M059J (cell line): ENCODE results near the gene PLA2G4D. TPM values are rescaled to one million over a fixed set of nuclear protein-coding genes. Genes with fewer than 3 reads are reported as not detected.
A peak's percentile ranks its signal among the peaks of the same experiment; 100 is the strongest.

Experiments
- DNase-seq: peaks from one replicate; pipeline ENCODE4 v3.0.0-alpha.2; 2012; ENCODE audit warnings: low read depth
- total RNA-seq: library from RNA; depleted of rRNA; stranded (reverse); fragments of >200 nt; shearing (Covaris generic); gene quantifications from 2 replicates; pipeline ENCODE4 v1.2.3, GENCODE V29; 2014; rRNA removed

The PLA2G4D gene, protein sequence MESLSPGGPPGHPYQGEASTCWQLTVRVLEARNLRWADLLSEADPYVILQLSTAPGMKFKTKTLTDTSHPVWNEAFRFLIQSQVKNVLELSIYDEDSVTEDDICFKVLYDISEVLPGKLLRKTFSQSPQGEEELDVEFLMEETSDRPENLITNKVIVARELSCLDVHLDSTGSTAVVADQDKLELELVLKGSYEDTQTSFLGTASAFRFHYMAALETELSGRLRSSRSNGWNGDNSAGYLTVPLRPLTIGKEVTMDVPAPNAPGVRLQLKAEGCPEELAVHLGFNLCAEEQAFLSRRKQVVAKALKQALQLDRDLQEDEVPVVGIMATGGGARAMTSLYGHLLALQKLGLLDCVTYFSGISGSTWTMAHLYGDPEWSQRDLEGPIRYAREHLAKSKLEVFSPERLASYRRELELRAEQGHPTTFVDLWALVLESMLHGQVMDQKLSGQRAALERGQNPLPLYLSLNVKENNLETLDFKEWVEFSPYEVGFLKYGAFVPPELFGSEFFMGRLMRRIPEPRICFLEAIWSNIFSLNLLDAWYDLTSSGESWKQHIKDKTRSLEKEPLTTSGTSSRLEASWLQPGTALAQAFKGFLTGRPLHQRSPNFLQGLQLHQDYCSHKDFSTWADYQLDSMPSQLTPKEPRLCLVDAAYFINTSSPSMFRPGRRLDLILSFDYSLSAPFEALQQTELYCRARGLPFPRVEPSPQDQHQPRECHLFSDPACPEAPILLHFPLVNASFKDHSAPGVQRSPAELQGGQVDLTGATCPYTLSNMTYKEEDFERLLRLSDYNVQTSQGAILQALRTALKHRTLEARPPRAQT
- total RNA-seq = 0.10 and 0.52 TPM in 2 replicates

DNA sequence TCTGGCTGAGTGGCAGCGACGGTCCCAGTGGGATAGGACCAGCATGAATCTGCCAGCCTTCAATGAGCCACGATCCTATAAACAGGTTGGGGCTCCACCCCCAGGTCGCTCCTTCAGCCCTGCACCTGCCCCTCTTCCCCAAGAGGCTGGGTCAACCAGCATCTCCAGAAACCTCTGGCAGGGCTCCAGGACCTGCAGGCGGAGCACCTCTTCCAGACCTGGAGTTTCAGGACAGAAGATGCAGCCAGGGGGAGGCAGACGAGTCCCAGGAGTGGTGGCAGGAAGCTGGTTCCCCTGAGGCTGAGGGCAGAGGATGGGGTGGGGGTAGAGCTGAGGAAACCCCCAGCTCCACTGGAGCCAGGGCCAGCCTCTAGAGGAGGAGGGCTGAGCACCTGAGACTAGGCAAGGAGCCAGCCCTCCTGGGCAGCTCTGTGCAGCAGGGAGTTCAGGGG lies at the start of gene PLA2G4D:
Gene PLA2G4D, minus strand, starts transcription at position 51 of the 452 bp plus-strand sequence. CDS start 103 bp downstream, outside the sequence.
- DNase-seq = no peak

DNA sequence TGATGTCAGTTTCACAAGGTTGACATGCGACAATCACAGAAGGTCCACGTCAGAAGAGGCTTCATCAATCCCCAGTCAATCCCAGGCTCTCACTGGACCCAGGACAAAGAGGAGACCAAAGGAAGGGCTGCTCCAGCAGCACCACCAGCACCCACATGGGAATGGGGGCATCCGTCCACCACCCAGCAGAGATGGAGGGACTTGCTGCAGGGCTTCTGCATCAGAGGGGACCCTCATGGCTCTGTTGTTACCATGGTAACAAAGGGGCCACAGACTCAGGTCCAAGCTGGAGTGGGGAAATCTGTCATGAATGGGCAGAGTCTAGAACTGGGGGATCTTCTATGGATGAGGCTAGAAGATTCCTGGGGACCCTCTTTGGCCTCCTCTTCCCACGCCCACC lies 49.0 kb upstream of the PLA2G4D start:
- DNase-seq = no peak

DNA sequence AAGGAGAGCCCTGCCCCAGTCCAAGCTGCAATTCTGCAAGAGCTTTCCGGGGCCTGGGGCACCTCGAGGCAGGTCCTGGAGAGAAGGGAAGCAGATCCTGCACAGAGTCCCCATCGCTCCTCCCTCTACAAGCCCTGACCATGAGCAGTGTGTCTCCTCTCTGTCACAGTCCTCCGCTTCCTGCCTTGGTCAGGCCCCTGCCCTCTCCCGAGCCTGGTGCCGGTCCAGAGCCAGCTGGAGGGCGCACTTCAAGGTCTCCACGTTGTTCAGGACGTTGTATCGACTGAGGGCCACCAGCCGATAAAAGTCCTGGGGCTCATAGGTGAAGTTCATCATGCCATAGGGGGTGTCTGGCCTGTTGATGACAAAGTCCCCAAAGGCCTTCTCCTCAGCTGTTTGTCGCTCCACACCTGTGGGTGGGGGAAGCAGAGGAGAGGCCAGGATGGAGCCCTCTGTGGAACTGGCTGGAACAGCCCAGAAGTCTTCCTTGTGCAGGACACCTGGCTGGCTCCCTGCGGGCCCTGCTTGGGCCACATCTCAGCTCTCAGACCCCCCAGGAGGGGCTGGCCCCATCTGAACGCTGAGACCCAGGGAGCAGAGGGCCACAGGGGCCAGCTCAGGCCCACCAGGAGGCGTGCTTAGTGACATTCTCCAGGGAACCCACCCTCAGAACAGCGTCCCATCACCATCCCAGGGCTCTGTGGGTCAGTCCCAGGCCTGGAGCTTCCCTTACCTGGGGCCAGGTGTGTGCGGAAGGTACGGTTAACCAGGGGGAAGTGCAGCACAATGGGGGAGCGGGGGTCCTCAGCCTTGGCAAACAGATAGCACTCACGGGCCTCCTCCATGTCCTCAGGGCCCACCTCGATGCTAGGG lies 47.7 kb upstream of the PLA2G4D start:
- DNase-seq = no peak

DNA sequence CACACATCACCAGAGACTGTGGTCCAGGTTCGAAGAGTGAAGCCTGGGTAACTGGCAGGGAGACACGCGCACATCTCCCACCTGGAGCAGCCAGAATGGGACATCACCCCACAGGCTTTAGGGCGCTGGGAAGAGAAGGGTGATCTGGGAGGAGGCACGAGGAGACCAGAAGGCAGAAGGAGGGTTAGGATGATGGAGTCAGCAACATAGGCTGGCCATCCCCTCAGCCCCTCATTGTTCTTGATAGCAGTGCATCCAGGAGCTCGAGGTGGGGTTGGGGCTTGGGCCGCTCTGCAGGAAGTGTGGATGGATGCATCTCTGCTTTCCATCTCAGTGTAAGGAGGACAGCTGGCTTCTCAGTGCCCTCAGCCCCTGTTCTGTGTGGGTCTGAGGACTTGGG lies 46.9 kb upstream of the PLA2G4D start:
- no peak for DNase-seq

DNA sequence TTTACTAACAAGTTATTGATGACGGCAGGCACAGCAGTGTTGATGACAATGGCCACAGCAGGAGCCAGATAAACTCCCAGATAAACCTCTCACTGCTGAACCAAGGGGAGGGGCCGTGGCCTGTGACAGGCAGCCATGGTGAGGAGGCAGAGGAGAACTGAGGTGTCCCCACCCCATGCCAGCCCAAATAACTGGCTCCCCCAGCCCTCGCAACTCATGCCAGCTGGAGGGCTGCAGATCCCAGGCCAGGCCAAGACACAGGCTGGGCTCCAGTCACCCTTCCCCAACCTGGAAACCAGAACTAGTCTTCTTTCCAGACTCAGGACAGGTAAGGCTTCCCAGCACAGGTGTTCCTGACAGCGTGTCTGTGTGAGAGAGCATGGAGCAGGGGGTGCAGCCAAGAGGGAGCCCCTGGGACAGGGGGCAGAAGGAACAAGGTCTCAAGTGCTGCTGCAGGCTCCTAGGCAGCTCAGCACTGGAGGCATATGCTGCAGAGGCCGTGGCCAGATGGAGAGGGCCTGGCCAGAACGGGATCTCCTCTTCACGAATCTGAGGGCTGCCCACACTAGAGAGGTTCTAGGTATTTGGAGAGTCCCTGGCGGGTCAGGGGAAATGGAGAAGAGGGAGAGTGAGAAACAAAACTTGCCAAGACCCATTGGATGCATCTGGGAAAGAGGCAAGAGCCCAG lies 46.2 kb upstream of the PLA2G4D start:
- no peak for DNase-seq

DNA sequence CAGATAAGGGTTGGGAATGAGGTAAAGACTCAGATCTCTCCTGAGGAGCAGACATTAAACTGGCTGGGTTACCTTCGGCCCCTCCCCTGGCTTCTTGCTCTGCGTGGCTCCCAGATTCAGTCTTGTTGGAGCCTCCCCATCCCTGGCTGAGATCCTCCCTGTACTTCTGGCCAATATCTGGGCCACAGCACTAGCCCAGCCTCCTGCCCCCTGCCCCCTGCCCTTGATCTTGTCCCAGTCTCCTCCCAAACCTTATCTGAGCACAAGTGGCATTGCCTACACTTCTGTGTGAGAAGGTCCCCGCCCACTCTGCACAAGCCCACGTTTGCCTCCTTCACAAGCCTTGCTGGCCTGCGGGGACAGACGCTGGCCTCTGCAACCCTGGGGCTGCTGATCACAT lies 45.2 kb upstream of the PLA2G4D start:
- DNase-seq = no peak

DNA sequence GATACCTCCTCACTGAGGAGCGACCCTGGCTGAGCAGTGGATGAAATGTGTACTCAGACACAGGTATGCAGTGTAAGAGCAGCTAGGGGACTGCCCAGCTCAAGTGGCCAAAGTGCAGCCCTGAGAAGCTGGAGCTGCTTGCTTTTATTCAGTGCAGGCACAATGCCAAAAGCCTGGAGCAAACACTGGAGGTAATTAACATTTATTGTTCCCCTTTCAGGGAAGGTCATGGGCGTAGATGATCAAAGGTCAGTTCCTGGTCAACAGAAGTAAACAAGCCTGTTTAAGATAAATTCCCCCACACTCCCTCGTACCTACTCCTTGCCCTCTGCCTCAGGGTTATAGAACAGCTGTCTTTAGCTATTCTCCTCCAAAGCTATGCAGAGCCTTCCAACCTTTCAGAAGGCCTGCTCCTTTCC lies 44.6 kb upstream of the PLA2G4D start:
- no peak for DNase-seq

DNA sequence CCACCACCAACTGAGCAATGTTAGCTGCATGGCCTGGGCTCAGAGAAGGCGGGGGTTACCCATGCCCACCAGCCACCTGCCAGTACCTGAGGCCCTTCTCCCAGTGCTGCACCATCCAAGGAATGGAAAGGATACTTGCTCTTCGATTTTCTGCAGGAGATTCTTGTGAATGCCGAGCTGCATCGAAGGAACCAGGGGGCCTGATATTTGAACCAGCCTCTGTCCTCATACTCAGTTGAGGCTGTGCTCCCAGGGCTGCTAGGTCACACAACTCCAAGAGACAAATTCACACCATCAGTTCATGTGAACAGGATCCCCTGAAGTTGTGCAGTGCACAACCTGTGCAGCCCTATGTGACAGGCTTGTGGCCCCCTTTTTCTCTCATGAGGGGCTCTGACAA lies 44.0 kb upstream of the PLA2G4D start:
- DNase-seq = no peak

DNA sequence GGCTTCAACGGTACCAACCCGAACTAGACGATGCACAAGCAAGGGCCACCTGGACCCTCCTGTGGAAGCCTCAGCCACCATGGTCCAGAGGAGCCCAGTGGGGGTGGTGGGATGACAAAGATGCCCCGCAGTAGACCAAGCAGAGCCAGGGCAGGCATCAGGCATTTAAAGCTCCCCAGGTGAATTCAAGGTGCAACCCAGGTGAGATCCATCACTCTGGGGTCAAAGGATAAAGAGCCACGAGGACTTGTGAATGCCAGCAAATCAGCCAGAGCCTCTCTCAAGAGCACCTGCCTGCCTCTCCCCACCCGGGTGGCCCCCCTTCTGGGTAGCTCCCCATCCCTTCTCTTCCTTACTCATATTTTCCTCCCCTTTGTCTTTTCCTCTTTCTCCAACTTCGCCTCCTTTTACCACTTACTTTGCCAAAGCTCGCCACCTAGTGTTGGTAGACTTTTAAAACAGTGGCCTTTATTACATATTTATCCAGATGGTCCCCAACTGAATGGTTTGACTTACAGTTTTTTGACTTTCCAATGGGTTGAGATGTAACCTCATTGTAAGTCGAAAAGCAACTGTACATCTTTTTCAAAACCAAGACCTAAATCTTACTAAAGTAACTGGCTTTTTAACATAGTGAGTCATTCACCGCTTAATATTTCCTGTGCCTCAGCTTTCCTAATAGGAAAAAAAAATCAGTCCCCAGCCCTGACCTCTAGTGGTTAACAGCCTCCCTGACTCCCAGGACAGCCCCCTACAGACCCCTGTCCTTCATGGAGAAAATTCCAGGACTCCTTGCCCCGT lies 43.3 kb upstream of the PLA2G4D start:
- peak; percentile 64 for DNase-seq

DNA sequence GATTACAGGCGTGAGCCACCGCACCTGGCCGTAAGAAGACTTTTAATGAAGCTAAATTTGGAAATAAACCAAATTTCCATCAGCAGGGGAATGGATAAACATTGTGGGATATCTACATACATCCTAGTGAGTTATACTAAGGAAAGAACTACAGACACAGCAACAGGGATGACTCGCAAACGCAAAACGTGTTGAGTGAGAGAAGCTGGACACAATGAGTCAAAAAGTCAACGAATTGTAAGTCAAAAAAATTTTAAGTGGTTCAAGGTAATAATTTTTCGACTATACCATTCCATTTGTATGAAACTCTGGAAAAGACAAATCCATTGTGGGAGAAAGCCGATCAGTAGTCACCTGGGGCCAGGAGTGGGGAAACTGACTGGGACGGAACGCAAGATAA lies 42.2 kb upstream of the PLA2G4D start:
- DNase-seq = no peak

DNA sequence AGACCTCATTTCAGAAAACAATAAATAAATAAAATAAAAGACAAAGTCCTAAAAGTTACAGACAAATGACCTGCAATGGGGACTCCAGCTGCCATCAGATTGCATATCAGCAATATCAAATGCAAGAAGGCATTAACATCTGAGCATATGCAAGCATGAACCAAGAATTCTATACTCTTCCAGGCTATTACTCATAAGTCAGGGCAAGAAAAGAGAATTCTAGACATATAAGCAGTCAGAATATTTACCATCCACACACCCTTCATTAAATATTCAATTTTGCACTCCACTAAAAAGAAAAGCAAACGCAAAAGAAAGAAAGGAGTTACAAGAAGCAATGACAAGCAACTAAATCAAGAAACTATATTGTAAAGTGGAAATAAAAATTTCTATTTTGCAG lies 41.0 kb upstream of the PLA2G4D start:
- no peak for DNase-seq

DNA sequence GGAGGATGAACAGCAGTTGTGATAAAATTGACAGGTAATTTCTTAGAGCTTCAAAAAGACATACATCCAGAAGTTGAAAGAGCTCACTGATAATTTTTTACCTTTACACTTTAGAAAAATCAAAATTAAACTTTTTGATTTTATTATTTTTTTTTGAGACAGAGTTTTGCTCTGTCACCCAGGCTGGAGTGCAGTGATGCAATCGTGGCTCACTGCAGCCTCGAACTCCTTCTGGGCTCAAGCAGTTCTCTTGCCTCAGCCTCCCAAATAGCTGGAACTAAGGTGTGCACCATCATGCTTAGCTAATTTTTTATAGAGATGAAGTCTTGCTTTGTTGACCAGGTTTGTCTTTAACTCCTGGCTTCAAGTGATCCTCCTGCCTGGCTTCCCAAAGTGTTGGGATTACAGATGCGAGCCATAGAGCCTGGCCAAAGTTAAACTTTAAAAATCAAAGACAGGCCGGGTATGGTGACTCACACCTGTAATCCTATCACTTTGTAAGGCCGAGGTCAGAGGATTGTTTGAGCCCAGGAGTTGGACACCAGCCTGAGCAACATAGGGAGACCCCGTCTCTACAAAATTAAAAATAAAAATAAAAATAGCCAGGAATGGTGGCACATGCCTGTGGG lies 40.4 kb upstream of the PLA2G4D start:
- no peak for DNase-seq

DNA sequence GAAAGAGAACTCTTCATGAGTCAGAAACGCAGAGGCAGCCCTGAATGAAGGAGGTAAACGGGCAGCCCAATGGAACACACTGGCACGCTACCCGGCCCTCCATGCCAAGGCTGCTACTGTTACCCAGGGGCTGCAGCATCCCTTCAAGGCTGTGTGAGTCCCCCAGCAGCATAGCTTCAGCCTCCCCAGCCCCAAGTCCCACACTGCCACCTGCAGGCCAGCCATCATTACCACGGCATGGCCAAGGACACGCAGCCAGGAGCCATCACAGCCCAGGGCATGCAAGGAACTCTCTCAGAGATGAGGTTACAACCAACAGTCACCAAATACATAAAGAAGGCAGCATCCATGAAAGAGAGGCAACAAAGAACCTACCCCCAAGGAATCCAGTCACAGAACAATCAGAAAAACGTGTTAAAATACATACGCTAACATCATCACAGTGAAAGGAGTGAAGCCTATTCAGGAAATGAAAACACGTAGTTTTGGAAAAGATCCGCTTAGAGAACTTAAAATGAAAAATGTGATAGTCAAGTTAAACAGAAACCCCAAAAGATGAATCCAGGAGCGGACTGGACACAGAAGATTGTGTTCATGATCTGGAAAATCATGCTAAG lies 39.6 kb upstream of the PLA2G4D start:
- peak; percentile 36 for DNase-seq

DNA sequence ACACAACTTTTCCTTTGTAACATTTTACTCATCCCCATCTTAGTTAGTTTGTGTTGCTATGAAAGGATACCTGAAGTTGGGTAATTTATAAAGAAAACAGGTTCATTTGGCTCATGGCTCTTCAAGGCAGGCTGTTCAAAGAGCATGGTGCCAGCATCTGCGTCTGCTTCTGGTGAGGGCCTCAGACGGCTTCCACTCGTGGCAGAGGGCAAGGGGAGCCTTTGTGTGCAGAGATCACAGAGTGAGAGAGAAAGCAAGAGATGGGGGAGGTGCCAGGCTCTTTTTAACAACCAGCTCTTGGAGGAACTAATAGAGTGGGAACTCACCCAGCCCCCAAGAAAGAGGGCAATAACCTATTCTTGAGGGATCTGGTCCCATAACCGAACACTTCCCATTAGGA lies 39.0 kb upstream of the PLA2G4D start:
- no peak for DNase-seq

DNA sequence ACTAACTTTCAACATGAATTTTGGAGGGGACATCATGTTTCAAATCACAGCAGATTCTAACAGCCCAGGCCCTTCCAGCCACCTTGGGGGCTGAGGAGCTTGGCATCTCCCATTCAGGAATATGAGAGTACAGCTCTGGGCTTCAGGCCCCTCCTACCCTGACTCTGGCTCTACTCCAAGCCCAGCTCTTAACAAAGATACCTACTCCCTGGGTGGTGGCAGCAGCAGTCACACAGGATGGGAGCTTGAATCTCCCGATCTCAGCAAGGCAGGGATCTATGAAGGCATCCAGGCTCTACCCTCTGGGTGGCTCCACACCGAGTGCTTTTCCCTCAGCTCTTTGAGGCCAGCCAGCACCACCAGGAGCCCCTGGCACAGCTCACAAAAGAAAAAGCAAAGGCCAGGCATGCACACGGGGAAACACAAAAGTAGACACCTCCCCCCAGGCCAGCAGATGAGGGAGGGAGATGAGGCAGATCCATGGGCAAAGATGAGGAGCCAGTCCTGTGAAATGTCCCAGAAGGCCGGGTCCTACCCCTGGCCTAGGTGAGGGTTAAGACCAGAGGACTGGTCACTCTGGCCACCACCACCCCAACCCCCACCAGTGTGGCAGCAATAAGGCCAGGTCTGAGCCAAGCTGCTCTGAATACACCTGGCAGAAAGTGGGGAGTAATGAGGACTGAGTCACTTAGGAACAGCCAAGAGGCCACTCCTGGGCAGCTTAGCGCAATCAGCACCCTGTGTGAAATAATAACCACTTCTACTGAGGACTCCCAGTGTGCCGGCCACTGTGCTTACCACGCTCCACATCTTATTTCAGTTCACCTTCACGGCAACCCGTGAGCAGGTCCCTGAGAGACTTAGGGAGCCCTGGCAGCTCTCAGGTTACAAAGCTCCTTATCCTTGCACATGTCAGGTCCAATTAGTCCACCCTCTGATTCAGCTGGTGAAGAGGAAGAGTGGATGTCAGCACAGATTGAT lies 37.8 kb upstream of the PLA2G4D start:
- DNase-seq = no peak

DNA sequence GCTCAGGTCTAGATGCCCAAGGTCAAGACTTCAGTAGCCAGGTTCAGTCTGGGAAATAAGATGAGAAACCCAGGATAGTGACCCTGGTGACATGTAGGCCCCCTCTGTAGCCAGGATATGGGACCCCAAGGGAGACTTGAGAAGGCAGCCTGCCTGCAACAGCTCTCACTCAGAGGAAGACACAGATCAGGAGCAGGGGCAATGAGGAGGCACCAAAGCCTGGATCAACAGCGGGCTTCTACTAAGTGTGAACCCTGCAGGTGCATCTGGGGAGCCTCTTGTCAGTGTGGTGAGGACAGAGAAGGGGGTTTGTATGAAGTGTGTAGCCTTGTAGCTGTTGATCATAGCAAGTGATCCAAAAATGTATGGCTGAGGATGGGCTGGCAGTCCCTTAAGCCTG lies 36.6 kb upstream of the PLA2G4D start:
- no peak for DNase-seq

DNA sequence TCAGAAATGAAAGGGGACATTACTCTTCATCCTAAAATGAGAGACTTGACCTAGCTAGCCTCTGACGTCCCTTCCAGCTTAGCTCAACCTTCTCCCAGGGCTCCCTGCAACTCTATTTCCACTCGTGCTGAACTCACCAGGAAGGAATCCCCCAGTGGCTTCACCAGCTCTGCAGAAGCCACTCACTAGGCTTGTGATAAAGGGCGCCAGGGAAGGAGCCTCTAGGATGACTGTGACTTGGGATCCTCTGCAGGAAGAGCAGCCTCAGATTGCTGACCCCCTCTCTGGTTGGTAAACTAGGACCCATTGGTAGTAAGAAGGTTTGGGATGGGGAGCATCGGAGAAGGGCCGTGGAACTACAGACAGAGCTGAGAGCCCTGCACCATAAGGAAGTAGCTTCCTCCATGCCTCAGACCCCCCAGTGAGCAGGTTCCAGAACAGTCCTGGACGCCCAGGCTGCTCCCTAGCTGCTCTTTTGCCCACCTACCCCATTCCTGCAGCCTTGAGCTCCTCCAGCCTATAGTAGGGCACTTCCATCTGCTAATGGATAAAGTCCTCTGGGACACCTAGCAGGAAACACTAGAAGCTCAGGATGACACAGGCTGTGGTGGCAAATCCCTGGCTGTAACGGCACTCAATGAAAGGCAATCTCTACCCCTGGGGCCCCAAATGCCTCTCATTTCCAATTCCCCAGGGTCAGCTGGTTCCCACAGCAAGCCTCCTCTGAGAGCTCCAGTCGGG lies 36.1 kb upstream of the PLA2G4D start:
- DNase-seq = no peak

DNA sequence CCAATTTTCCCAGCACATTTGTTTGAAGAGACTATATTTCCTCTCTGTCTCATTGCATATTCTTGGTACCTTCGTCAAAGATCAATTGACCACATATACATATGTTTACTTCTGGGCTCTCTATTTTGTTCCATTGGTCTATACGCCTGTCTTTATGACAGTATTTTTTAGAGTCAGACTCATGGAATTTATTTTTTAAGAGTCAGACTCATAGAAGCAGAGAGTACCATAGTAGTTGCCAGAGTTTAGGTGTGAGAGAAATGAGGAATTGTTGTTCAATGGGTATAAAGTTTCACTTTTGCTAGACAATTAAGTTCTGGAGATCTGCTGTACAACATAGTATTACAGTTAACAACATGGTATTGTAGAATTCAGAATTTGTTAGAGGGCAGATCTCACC lies 35.0 kb upstream of the PLA2G4D start:
- no peak for DNase-seq
